ENCODE measurements around the gene DAPK2.

Gene DAPK2

GRCh38 chr15:63933522-63933921 lies 112.8 kb downstream of the DAPK2 start:
- no peak for TF ChIP-seq CTCF (IDR thresholded peaks at IDR 0.05)
- DNase-seq (ENCODE audit: low spot score), result no peak
- Histone ChIP-seq H3K4me3 (no peak overlapping the region), H3K27ac (no peak overlapping the region)

DNA sequence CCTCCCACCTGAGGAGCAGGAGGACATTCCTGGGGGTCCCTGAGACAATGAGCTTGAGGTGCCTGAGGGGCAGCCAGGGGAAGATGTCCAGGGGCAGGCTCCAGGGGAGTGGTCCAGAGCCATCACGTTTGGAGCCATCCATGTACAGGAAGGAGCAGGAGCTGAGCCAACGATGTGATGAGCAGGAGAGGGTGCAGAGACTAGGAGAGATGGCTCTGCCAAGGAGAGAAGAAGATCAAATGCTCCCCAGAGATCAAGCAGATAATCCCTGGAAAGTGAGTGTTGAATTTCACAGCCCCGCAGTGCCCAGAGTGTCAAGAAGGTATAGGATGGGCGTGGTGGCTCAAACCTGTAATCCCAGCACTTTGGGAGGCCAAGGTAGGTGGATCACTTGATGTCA lies 114.7 kb downstream of the DAPK2 start:
- TF ChIP-seq CTCF (IDR thresholded peaks at IDR 0.05), result no peak
- DNase-seq (ENCODE audit: low spot score), result no peak
- Histone ChIP-seq H3K27ac (no peak overlapping the region), H3K4me3 (no peak overlapping the region)

- DNase-seq (ENCODE audit: low spot score), result peak; percentile 59
- Histone ChIP-seq H3K27ac (no peak overlapping the region), H3K4me3 (no peak overlapping the region)
- no peak for TF ChIP-seq CTCF (IDR thresholded peaks at IDR 0.05)
Measured at GRCh38 chr15:63930034-63930433, 116.3 kb downstream of the DAPK2 start.

DNA sequence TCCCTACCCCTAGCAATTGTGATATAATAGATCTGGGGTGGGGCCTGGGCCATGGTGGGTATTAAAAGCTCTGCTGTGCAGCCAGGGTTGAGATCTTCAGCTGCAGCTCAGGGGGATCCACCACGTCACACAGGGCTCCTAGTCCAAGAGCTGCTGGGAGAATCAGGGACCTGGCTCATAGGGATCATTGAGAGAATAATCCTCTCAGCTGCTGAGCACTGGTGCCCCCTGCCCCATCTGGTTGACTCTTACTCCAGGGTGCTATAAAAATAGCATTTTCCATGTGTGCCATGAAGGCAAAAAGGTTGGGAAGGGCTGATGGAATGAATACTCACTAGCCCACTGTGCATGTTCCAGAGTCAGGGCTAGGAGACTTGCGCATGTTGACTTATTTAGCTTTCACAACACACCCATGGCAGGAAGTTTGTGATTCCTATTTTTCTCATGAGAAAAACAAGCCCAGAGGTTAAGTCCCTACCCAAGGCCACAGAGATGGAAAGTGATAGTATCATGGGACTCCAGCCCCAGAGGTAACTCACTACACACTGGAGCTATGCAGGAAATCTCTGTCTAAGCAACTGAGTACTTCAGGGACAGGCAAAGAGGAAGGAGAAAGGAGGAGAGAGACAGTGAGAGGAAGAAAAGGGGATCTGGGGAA lies 118.0 kb downstream of the DAPK2 start:
- DNase-seq (ENCODE audit: low spot score), result no peak
- Histone ChIP-seq H3K4me3 (no peak overlapping the region), H3K27ac (no peak overlapping the region)
- TF ChIP-seq CTCF (IDR thresholded peaks at IDR 0.05), result no peak

DNA sequence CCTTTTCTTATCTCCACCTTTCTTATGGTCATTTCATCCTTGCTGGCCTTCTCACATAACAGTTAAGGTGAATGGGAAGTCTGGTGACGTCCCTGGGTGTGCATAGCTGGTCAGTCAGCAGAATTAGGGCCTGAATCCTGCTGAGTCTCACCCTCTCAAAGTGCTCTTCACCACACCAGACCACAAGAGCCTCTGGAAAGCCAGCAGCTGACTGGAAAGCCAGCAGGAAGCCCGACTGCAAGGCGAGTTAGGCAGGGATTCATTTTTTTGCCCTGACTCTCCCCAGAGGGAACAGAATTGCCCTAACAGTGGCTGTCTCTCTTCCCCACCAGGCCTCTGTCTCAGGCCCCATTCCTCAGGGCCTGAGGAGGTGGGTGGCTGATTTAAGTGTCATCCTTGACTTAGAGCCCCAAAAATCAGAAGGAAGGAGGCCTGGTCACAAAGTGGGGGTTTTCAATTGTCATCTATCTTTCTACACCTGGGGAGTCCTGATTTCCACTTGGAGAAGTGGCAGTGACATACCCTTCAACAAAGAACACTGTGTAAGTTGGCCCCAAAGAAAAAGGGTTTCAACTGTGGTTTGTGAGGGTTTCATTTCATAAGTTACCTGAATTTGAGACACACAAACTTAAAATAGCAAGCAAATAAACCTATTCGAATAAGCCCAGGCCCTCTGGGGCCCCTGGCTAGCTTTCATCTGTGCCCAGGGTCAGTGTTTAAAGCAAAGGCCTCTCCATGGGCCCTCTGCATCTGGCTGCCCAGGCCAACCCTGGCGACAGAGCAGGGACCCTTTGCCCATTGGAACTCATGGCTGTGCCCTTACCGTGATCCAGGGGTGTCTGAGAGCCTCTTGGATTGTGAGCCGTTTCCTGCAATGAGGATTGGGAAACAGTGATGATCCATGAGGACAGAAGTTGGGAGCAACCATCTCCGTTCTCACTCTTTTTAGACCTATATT lies 122.0 kb downstream of the DAPK2 start:
- H3K4me3 ChIP-seq, result no peak overlapping the region
- H3K27ac ChIP-seq, result no peak overlapping the region
- no peak for TF ChIP-seq CTCF (IDR thresholded peaks at IDR 0.05)
- no peak for DNase-seq (ENCODE audit: low spot score)

DNA sequence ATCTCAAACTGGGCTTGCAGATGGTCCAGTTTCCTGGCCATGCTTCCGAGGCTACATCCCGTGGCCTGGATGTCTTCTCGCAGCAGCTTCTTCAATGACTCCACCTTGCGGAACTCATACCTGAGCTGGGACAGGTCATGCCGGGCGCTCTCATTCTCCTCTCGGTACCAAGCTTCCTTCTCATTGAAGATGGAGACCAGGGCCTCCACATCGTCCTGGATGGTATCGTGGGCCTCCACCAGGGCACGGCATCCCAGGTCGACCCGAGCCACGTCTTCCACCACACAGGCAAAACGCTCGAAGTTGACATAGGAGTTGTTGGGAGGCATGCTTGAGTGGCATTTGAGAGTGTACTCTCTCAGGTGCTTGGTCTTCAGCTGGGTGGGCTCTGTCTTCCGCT lies 123.4 kb downstream of the DAPK2 start:
- DNase-seq (ENCODE audit: low spot score), result no peak
- Histone ChIP-seq H3K27ac (no peak overlapping the region), H3K4me3 (no peak overlapping the region)
- no peak for TF ChIP-seq CTCF (IDR thresholded peaks at IDR 0.05)

Measured in coronary artery (tissue), 2 donors.